Frontal cortex (tissue), 4 donors: ENCODE measurements around the gene GAPDHS. TPM values are rescaled to one million over a fixed set of nuclear protein-coding genes. Genes with fewer than 3 reads are reported as not detected.

Experiments used
- DNase-seq, 2 donors: peaks; one replicate each; pipeline ENCODE4 v3.0.0; 2012; ENCODE audit warnings: low spot score in 2 of 2
- FAIRE-seq: peaks from 2 replicates; lab custom pipeline; 2012; peaks lifted over from hg19 to GRCh38; lab: Jason Lieb, UNC
- total RNA-seq: library from RNA; depleted of rRNA; stranded (reverse); fragments of >200 nt; gene quantifications from one replicate; pipeline ENCODE4 v1.2.3, GENCODE V29; 2014
- donor health status: control.
- donor health status: control.
- donor health status: control.

Gene GAPDHS
- total RNA-seq = not detected

DNA sequence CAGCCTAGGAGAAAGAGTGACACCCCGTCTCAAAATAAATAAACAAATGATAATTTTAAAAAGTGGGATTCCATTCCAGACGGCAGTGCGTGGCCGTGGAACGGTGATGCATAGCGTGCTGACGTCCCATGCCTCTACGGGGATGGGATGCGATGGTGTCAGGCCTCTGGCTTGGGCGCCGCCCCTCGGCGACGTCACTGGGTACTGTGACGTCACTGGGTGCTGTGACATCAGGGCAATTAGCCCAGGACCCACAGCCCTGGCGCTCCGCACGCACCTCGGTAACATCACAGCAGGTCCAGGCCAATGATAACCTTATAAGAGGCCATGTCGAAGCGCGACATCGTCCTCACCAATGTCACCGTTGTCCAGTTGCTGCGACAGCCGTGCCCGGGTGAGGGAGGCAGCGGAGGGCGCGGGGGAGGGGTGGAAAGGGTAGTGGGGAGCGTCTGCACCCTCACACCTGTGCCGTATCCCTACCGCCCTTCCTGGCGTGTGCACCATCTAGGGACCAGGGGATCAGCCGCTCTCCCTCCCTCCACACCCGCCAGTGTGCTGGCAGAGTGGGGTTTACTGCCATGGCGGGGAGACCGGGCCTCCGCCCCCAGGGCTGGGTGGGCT, at the start of gene GAPDHS:
GAPDHS (plus strand) TSS at position 256 of the 621 bp plus-strand sequence; CDS start at position 328, 72 bp downstream.
- DNase-seq (no peak), FAIRE-seq (no peak)

- DNase-seq = no peak
- no peak for FAIRE-seq
Observed at GRCh38 chr19:35484252-35485036, 48.8 kb upstream of the GAPDHS start.

GRCh38 chr19:35486268-35486708, 47.0 kb upstream of the GAPDHS start:
- no peak for FAIRE-seq

DNA sequence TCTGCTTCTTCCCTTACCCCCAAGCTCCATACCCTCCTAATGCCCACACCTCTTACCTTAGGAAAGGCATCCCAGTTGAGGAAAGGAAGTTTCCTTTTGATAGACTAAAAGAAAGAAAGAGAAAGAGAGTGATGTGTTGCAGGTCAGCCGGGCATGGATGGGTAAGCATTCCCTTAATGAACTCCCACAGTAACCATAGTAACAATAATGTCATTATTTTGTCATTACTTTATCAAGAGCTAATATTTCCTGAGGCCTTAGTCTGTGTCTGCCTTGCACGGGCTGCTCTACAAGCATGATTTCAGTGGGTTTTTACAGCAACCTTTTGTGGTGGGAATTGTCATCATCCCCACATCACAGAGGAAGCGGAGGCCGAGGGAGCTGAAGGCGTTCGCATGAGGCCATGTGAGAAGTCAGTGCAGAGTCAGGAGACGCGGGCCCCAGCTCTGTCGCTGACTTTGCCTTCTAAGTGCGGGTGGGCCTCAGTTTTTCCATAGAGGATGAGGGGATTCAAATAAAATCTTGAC, 45.5 kb upstream of the GAPDHS start:
- DNase-seq (no peak), FAIRE-seq (no peak)

More at GRCh38 chr19:35486268-35486708, 47.0 kb upstream of the GAPDHS start:
- DNase-seq = no peak

GRCh38 chr19:35488677-35489076, 44.6 kb upstream of the GAPDHS start:
- no peak for FAIRE-seq

DNA sequence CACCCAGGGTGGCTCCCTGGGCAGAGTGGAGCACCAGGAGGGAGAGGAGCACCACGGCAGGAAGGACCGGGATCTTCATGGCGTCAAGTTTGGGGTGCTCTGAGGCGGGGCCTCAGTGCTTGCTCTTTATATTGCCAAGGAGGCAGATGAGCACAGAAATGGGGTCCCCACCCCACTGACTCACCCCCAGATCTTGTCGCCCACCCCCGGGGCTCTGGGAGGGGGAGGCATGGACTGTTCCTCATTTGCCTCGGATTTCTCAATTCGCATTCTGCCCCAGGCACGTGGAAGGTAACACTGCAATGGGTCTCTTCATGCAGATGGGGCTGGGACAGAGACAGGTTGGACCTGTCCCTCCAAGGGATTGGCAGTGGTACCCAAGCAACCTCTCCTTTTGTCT, 42.9 kb upstream of the GAPDHS start, which contains the start of gene KRTDAP:
KRTDAP (minus strand) TSS at position 101 of the 400 bp plus-strand sequence; CDS start at position 79, 22 bp downstream.
- DNase-seq = no peak
- no peak for FAIRE-seq

More at GRCh38 chr19:35488677-35489076, 44.6 kb upstream of the GAPDHS start:
- DNase-seq = no peak

GRCh38 chr19:35491836-35492360, 41.4 kb upstream of the GAPDHS start:
- FAIRE-seq (no peak), DNase-seq (no peak)

DNA sequence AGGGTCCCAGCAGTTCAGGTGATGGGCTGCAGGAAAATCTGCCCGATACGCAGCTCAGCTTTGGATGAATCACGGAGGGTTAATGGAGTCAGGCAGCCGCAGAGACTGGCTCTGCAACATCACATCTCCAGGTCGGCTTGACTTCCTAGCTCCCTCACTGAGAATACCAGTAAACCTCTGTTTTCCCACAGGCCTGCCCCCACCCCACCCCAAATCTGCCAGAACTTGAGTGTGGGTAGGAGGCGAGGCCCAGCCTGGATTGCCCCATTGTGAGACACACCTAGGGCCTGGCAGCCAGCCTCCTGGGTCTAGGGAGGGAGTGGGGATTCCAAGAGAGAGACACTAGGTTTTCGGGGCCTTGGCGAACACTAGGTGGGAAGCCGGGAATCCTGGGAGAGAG, 39.3 kb upstream of the GAPDHS start:
- no peak for DNase-seq
- FAIRE-seq = no peak

DNA sequence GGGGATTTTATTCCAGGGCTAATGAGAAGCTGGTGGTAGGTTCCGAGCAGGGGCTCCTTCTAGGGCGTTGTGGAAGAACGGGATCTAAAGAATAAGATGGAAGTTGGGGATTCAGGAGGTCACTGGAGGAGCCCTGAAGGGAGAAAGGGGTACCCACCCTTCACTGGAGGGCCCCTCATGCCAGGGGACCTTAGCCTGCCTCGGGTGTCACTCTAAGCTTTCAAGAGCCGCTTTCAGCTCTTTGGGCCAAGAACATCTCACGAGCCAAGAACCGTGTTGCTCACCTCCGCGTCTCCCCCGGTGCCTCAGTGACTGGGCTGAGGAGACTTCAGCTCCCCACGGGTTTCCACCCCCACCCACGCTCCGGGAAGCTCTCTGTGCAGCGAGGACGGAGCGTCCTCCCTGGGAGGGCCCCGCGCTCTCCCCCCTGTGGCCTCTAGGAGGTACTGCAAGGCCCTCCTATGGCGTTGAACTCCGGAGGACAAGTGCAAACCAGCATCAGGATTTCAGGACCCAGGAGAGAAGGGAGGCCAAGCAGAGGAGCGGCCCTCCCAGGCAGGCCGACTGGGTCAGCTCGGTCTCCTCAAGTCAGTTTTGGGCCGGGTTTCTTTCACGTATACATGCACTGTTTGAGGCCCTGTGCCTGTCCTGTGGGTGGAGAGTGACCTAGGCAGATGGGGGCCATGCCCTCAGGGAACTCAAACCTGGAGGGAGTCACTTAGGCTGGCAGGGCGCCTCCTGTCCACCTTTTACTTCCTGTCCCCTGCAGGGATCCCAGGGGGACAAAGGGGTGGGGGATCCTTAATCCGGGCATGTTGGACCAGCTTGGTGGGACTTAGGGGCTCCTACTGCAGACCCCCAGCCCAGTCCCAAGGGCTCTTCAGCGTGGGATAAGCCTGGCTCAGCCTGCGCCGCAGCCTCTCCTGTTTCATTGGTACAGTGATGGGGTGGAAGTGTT, 37.9 kb upstream of the GAPDHS start:
- FAIRE-seq = no peak
- DNase-seq = peak; percentile 52 to 89

DNA sequence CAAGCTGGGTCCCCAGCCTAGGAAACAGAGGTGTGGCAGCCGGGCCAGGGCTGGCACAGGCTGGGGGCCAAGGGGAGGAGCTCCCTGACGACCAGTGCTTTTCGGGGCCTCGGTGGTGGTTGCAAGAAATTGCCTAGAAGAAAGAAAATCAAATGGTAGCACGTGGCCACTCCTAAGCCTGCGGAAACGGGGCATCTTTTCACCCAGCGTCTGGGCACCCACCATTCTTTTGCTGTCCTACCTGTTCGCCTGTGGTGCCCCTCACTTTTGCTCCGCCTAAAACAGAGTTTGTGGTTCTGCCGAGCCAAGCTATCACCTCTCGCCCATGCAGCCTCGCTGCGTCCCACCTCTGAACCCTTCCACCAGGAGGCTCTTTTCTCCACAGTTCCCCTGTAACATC, 35.9 kb upstream of the GAPDHS start:
- no peak for FAIRE-seq
- DNase-seq = no peak

DNA sequence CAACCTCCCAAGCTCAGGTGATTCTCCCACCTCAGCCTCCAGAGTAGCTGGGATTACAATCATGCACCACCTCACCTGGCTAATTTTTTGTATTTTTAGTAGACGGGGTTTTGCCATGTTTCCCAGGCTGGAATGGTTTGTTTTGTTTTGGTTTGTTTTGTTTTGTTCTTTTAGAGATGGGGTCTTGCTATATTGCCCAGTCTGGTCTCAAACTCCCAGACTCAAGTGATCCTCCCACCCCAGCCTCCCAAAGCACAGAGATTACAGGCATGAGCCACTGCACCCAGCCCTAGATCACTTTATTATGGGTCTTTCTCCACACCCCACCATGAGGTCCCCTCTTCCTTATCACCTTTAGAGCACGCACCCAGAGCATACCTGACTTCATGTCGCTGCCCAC, 35.0 kb upstream of the GAPDHS start:
- DNase-seq (no peak), FAIRE-seq (no peak)

GRCh38 chr19:35498984-35499527, 34.2 kb upstream of the GAPDHS start:
- FAIRE-seq (no peak), DNase-seq (no peak)

GRCh38 chr19:35500611-35501010, 32.6 kb upstream of the GAPDHS start:
- no peak for FAIRE-seq

GRCh38 chr19:35501684-35502083, 31.6 kb upstream of the GAPDHS start:
- DNase-seq (no peak), FAIRE-seq (no peak)

More at GRCh38 chr19:35500611-35501010, 32.6 kb upstream of the GAPDHS start:
- no peak for DNase-seq

DNA sequence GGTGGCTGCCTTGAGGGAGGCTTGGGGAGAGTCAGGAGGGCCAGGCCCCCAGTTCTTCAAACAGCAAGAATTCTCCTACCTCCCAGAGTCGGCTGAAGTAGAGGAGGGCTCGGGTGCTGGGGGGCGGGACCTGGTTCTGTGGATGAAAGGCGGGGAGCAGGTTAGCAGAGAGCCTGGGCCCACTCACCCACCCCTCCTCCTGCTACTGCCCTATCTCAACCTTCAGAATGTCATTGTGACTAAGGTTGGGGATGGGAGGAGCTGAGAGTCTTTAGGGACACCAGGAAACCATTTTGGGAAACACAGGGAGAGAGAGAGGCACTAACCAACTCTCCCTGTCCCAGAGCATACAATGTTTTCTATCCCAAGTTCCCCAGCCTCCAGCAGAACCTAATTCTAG, 30.5 kb upstream of the GAPDHS start:
- no peak for FAIRE-seq
- DNase-seq = no peak

GRCh38 chr19:35506011-35506410, 27.2 kb upstream of the GAPDHS start:
- FAIRE-seq = no peak
- no peak for DNase-seq

DNA sequence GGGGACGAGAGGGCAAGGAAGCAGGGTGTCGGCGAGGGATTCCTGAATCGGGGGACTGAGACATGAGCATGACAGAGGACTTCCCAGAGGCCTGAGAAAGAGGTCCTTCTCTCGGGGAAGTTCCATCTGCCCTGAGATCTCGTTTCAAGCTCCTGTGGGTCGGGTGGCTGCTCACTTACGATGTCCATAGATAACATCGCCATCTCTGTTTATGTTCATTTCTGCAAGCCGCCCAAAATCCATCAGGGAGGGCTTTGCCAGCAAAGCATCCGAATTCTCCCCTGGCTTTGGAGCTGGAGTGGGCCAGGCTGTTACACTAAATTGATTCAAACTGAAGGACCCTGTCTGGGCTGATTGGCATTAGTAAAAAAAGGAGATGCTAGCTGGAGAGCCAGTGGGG, 25.7 kb upstream of the GAPDHS start:
- DNase-seq (no peak), FAIRE-seq (no peak)

DNA sequence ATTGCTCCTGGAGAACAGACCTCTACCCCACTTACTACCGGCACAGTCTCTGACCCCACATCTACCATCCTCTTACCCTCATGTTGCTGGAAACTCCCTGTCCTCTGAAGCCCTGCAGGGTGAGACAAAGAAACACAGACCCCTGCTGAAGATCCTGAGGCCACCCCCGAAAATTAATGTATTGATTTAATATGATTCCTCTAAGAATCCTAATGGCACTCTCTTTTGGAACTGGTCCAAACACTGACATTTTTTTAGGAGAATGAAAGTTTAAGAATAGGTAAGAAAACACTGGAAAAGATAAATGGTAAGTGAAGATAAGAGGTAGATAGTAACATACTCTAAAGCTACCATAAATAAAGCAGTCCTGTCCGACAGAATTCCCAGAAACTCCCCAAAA, 25.1 kb upstream of the GAPDHS start:
- no peak for FAIRE-seq
- no peak for DNase-seq

DNA sequence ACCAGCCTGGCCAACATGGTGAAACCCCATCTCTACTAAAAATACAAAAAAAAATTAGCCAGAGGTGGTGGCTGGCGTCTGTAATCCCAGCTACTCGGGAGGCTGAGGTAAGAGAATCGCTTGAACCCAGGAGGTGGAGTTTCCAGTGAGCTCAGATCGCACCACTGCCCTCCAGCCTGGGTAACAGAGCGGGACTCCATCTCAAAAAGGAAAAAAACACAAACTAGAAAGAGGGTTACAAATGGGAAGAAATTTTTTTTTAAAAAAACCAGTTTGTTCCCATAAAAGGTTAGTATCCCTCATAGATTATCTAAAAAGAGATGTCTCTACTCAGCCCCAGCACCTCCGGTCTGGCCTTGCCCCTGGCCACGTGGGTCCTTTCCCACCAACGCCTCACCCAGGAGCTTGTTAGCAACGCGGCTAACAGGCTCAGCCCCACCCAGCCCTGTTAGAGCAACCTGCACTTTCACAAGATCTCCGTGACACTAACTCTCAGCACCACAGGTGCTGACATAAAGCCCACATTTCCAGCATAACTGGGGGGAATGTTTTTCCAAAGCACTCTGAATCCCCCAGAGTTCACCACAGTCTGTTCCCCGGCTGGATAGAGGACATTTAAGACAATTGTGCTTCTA, 24.1 kb upstream of the GAPDHS start:
- no peak for DNase-seq
- FAIRE-seq = no peak
